Bronchial epithelial cell (primary cell): Measurements from ENCODE around the gene ATP6V0E2. TPM values are rescaled to one million over a fixed set of nuclear protein-coding genes. Genes with fewer than 3 reads are reported as not detected.

Experiments used
- DNase-seq: peaks from one replicate; pipeline ENCODE4 v3.0.0-alpha.2; 2010; ENCODE audit warnings: low read depth
- FAIRE-seq: peaks from 2 replicates; lab custom pipeline; 2011; peaks lifted over from hg19 to GRCh38; lab: Jason Lieb, UNC
- H3K27me3 ChIP-seq: 2 replicates; pipeline ENCODE4 v1.5.1; 2011; ENCODE audit warnings: low read length; ENCODE audit not compliant: control insufficient read depth, insufficient read depth
- H3K36me3 ChIP-seq: 2 replicates; pipeline ENCODE4 v1.5.1; 2011; ENCODE audit warnings: low read length; ENCODE audit not compliant: control insufficient read depth, insufficient read depth
- H3K4me3 ChIP-seq: 2 replicates; pipeline ENCODE4 v1.5.1; 2011; ENCODE audit warnings: mild to moderate bottlenecking, low read depth, low read length, control low read depth
- CTCF ChIP-seq: IDR thresholded peaks from 2 replicates; pipeline ENCODE4 v1.5.1; 2011; ENCODE audit warnings: mild to moderate bottlenecking, moderate library complexity, low read length, control low read depth, inconsistent platforms; ENCODE audit not compliant: insufficient read depth, severe bottlenecking
- total RNA-seq: library from RNA; depleted of rRNA; stranded (reverse); fragments of >200 nt; gene quantifications from 2 replicates; pipeline ENCODE4 v1.2.1, GENCODE V29; 2014

Gene ATP6V0E2
- total RNA-seq = 1.6 and 2.6 TPM in 2 replicates

GRCh38 chr7:149873074-149873969, at the start of gene ATP6V0E2:
Gene ATP6V0E2 (plus strand): TSS chr7:149873969. CDS start chr7:149874066, 97 bp downstream.
- Histone ChIP-seq H3K4me3 (peak within 1 kb of the TSS; percentile 62), H3K27me3 (no peaks in the 10 kb centered on the region), H3K36me3 (no peaks in the 10 kb centered on the region)
- TF ChIP-seq CTCF = no peak
- no peak for FAIRE-seq
- DNase-seq = peak; percentile 77

- no peak for TF ChIP-seq CTCF
- FAIRE-seq = no peak
- no peak for DNase-seq
- Histone ChIP-seq H3K4me3 (no peak overlapping the region), H3K36me3 (no peaks in the 10 kb centered on the region), H3K27me3 (no peaks in the 10 kb centered on the region)
Measured at GRCh38 chr7:149824301-149824741, 49.4 kb upstream of the ATP6V0E2 start.

- Histone ChIP-seq H3K4me3 (no peak overlapping the region), H3K36me3 (no peaks in the 10 kb centered on the region), H3K27me3 (no peaks in the 10 kb centered on the region)
- DNase-seq (no peak), FAIRE-seq (no peak)
- TF ChIP-seq CTCF = no peak
Measured at GRCh38 chr7:149824748-149825566, 48.8 kb upstream of the ATP6V0E2 start.

- Histone ChIP-seq H3K27me3 (no peaks in the 10 kb centered on the region), H3K4me3 (no peak overlapping the region), H3K36me3 (no peaks in the 10 kb centered on the region)
- DNase-seq (no peak), FAIRE-seq (no peak)
- no peak for TF ChIP-seq CTCF
Measured at GRCh38 chr7:149825567-149826343, 48.0 kb upstream of the ATP6V0E2 start.

- Histone ChIP-seq H3K27me3 (no peaks in the 10 kb centered on the region), H3K4me3 (no peak overlapping the region), H3K36me3 (no peaks in the 10 kb centered on the region)
- no peak for DNase-seq
- no peak for FAIRE-seq
- no peak for TF ChIP-seq CTCF
Measured at GRCh38 chr7:149826344-149827088, 47.3 kb upstream of the ATP6V0E2 start.
